Measurements from ENCODE around the gene MVB12B.

- TF ChIP-seq CTCF (IDR thresholded peaks at IDR 0.05 in 4 of 5, conservative IDR thresholded peaks at IDR 0.05 in 1 of 5) (no peak), POLR2A (IDR thresholded peaks at IDR 0.05) (no peak)
Observed at GRCh38 chr9:126390923-126391322, 64.3 kb downstream of the MVB12B start.
